Ovary (tissue), 3 donors: ENCODE data around the gene TMEM131.
"Not testable (repeated sequence)": the region's sequence is repeated elsewhere in the genome, so short reads cannot be mapped to it uniquely, and the experiment has no call there.

Experiments used
- EP300 ChIP-seq: sonication (generic); formaldehyde crosslinking; IDR thresholded peaks from one replicate; pipeline ENCODE4 v1.6.1; 2017; ENCODE audit warnings: antibody characterized with exemption
- POLR2A ChIP-seq: fragments of 450-650 bp; IDR thresholded peaks from one replicate; pipeline ENCODE4 v1.6.1; 2017; ENCODE audit warnings: antibody characterized with exemption, mild to moderate bottlenecking, moderate library complexity
- TF ChIP-seq, protein P1 (sequence below), 3 donors: fragments of 450-650 bp in 2 of 3; fragments of 200-600 bp in 1 of 3; IDR thresholded peaks; one replicate each; pipeline versions ENCODE4 v1.5.1 to v1.8.0; 2016 to 2022; ENCODE audit warnings: antibody characterized with exemption in 3 of 3, mild to moderate bottlenecking in 1 of 3
- donor health status: DM: no; HTN: no; CAD: no.

DNA sequence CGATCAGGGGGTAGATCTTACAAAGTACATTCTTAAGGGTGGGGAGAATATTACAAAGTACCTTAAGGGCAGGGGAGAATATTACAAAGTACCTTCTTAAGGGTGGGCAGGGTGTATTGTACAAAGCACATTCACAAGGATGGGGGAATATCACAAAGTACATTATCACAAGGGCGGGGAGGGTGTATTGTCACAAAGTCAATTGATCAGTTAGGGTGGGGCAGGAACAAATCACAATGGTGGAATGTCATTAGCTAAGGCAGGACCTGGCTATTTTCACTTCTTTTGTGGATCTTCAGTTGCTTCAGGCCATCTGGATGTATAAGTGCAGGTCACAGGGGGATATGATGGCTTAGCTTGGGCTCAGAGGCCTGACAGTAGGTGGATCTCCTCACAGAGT is 49.0 kb upstream of the TMEM131 start:
- TF ChIP-seq, protein P1, sequence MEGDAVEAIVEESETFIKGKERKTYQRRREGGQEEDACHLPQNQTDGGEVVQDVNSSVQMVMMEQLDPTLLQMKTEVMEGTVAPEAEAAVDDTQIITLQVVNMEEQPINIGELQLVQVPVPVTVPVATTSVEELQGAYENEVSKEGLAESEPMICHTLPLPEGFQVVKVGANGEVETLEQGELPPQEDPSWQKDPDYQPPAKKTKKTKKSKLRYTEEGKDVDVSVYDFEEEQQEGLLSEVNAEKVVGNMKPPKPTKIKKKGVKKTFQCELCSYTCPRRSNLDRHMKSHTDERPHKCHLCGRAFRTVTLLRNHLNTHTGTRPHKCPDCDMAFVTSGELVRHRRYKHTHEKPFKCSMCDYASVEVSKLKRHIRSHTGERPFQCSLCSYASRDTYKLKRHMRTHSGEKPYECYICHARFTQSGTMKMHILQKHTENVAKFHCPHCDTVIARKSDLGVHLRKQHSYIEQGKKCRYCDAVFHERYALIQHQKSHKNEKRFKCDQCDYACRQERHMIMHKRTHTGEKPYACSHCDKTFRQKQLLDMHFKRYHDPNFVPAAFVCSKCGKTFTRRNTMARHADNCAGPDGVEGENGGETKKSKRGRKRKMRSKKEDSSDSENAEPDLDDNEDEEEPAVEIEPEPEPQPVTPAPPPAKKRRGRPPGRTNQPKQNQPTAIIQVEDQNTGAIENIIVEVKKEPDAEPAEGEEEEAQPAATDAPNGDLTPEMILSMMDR (IDR thresholded peaks at IDR 0.05): not testable (repeated sequence)
- TF ChIP-seq EP300, POLR2A: not testable (repeated sequence)
